MM.1S (cell line): ENCODE data around the gene SGK1.

Source experiments
- EZH2 ChIP-seq: fragments of 300-600 bp; sonication (generic); optimal IDR thresholded peaks from 2 replicates; pipeline ENCODE3; 2017; ENCODE audit warnings: low read depth, mild to moderate bottlenecking, antibody characterized with exemption, low read length, mixed read lengths
- TF ChIP-seq, protein P1 (sequence below): fragments of 300-600 bp; sonication (generic); IDR thresholded peaks from 2 replicates; pipeline ENCODE4 v1.5.1; 2016; ENCODE audit warnings: antibody characterized with exemption, low read length, mixed read lengths

DNA sequence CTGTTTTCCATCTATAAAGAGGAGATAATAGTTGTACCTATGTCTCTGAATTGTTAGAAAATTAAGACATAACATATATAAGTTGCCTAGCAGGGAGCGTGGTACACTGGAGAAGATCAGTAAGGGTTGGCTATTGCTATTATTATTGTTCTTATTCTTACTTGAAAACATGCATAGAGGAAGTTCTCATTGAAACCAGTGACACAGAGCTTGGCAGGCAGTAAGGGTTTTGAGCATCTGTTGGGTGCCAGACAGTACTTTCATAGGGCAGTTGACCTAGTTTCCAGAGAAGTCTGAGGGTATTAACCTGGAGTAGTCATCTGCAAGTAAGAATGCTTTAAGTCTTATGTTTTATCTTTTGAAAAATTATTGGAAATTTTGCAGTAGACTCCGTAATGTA, 13.3 kb upstream of the SGK1 start:
- TF ChIP-seq, protein P1, sequence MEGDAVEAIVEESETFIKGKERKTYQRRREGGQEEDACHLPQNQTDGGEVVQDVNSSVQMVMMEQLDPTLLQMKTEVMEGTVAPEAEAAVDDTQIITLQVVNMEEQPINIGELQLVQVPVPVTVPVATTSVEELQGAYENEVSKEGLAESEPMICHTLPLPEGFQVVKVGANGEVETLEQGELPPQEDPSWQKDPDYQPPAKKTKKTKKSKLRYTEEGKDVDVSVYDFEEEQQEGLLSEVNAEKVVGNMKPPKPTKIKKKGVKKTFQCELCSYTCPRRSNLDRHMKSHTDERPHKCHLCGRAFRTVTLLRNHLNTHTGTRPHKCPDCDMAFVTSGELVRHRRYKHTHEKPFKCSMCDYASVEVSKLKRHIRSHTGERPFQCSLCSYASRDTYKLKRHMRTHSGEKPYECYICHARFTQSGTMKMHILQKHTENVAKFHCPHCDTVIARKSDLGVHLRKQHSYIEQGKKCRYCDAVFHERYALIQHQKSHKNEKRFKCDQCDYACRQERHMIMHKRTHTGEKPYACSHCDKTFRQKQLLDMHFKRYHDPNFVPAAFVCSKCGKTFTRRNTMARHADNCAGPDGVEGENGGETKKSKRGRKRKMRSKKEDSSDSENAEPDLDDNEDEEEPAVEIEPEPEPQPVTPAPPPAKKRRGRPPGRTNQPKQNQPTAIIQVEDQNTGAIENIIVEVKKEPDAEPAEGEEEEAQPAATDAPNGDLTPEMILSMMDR: no peak
- TF ChIP-seq EZH2: no peak
